ENCODE results near the gene TNPO3.
"Not testable (repeated sequence)": the region's sequence is repeated elsewhere in the genome, so short reads cannot be mapped to it uniquely, and the experiment has no call there.

TNPO3 gene

DNA sequence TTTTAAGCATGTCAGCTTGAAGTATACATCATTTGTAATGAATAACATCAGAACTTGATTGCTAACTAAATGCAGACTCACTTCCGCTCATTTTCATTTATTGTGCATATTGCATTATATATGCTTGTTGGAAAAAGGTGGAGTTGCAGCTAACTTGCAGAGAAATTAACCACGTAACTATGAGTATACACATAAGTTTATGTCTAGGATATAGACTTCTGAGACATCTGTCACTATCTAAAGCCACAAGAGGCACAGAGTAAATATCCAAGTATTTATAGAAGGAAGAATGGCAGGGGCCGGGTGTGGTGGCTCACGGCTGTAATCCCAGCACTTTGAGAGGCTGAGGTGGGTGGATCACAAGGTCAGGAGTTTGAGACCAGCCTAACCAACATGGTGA, 47.3 kb downstream of the TNPO3 start:
- no peak overlapping the region for H3K9ac ChIP-seq (ENCODE audit: low read length)
- H3K4me1 ChIP-seq (ENCODE audit: control insufficient read depth, insufficient read depth, low read length): no peaks in the 10 kb centered on the region
- no peaks in the 10 kb centered on the region for H3K27me3 ChIP-seq (ENCODE audit: control insufficient read depth, insufficient read depth, low read length)
- no peak overlapping the region for H3K4me3 ChIP-seq (ENCODE audit: low read length)
- H3K27ac ChIP-seq (ENCODE audit: low read depth, low read length): no peak overlapping the region
- H3K36me3 ChIP-seq (ENCODE audit: control insufficient read depth, insufficient read depth, low read length): peaks cover 2% of the 10 kb centered on the region

DNA sequence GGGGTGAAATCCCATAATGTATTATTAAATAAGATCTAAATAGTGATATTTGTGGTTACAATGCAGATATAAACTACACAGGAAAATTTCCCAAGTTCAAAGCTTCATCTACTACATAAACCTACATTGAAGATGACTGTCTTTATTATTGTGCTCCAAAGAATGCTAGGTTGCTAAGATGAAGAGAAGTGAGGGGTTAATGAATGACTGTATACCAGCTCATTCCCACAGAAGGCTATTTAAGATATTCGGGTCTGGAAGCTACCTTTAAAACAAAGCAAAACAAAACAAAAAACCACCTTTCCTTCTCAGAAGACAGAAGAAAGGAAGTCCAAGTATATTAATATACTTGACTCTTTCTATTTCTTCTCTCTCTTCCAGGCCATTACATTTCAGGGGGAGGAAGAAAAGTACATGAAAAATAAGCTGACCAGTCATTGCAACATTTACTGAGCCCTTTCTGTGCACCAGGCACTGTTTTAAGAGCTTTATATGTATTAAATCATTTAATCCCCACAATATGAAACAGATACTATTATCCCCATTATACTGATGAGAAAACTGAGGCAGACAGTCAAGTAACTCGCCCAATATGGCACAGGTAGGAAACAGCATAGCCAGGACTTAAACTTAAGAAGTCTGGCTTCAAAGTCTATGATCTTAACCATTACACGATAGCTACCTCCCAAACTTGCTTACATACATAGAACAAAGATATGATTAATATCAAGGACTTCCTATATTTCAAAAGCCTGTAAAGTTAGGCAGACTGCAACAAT, 48.1 kb downstream of the TNPO3 start:
- H3K4me1 ChIP-seq (ENCODE audit: control insufficient read depth, insufficient read depth, low read length): no peaks in the 10 kb centered on the region
- peaks cover 2% of the 10 kb centered on the region for H3K36me3 ChIP-seq (ENCODE audit: control insufficient read depth, insufficient read depth, low read length)
- H3K9ac ChIP-seq (ENCODE audit: low read length): no peak overlapping the region
- no peak overlapping the region for H3K4me3 ChIP-seq (ENCODE audit: low read length)
- H3K27me3 ChIP-seq (ENCODE audit: control insufficient read depth, insufficient read depth, low read length): no peaks in the 10 kb centered on the region
- H3K27ac ChIP-seq (ENCODE audit: low read depth, low read length): no peak overlapping the region

DNA sequence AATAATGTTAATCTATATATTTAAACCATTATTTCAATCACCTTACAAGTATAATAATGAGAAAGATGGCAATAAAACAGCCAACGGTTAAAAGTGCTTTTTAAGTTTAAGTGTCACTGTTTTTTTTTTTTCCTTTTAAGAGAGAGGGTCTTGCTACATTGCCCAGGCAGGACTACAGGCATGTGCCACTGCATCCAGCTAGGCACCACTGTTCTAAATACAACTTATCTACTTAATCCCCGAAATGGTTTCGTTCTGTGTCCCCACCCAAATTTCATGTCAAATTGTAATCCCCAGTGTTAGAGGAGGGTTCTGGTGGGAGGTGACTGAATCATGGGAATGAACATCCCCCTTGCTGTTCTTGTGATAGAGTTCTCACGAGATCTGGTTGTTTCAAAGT, 49.7 kb downstream of the TNPO3 start:
- no peaks in the 10 kb centered on the region for H3K27me3 ChIP-seq (ENCODE audit: control insufficient read depth, insufficient read depth, low read length)
- H3K4me3 ChIP-seq (ENCODE audit: low read length): no peak overlapping the region
- H3K27ac ChIP-seq (ENCODE audit: low read depth, low read length): no peak overlapping the region
- peaks cover 2% of the 10 kb centered on the region for H3K36me3 ChIP-seq (ENCODE audit: control insufficient read depth, insufficient read depth, low read length)
- H3K4me1 ChIP-seq (ENCODE audit: control insufficient read depth, insufficient read depth, low read length): no peaks in the 10 kb centered on the region
- H3K9ac ChIP-seq (ENCODE audit: low read length): no peak overlapping the region

GRCh38 chr7:128997181-128997580, 57.7 kb downstream of the TNPO3 start:
- peaks cover 5% of the 10 kb centered on the region for H3K36me3 ChIP-seq (ENCODE audit: control insufficient read depth, insufficient read depth, low read length)
- H3K4me1 ChIP-seq (ENCODE audit: control insufficient read depth, insufficient read depth, low read length): no peaks in the 10 kb centered on the region
- no peak overlapping the region for H3K27ac ChIP-seq (ENCODE audit: low read depth, low read length)

DNA sequence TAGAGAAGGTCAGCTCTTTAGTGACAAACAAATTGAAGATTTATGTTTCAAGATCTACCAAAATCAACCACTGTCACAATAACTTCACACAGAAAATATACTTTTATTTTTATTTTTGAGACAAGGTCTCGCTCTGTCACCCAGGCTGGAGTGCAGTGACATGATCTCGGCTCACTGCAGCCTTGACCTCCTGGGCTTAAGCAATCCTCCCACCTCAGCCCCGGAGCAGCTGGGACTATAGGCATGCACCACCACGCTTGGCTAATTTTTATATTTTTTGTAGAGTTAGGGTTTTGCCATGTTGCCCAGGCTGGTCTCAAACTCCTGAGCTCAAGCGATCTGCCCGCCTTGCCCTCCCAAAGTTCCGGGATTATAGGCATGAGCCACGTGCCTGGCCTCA, 60.4 kb downstream of the TNPO3 start:
- H3K27me3 ChIP-seq (ENCODE audit: control insufficient read depth, insufficient read depth, low read length); H3K27ac ChIP-seq (ENCODE audit: low read depth, low read length); H3K9ac ChIP-seq (ENCODE audit: low read length); H3K4me1 ChIP-seq (ENCODE audit: control insufficient read depth, insufficient read depth, low read length); H3K36me3 ChIP-seq (ENCODE audit: control insufficient read depth, insufficient read depth, low read length); H3K4me3 ChIP-seq (ENCODE audit: low read length): not testable (repeated sequence)

More at GRCh38 chr7:128997181-128997580, 57.7 kb downstream of the TNPO3 start:
- H3K9ac ChIP-seq (ENCODE audit: low read length): no peak overlapping the region
- no peak overlapping the region for H3K4me3 ChIP-seq (ENCODE audit: low read length)
- no peaks in the 10 kb centered on the region for H3K27me3 ChIP-seq (ENCODE audit: control insufficient read depth, insufficient read depth, low read length)

GRCh38 chr7:128993419-128993818, 61.5 kb downstream of the TNPO3 start:
- H3K9ac ChIP-seq (ENCODE audit: low read length): no peak overlapping the region
- H3K36me3 ChIP-seq (ENCODE audit: control insufficient read depth, insufficient read depth, low read length): peaks cover 9% of the 10 kb centered on the region

DNA sequence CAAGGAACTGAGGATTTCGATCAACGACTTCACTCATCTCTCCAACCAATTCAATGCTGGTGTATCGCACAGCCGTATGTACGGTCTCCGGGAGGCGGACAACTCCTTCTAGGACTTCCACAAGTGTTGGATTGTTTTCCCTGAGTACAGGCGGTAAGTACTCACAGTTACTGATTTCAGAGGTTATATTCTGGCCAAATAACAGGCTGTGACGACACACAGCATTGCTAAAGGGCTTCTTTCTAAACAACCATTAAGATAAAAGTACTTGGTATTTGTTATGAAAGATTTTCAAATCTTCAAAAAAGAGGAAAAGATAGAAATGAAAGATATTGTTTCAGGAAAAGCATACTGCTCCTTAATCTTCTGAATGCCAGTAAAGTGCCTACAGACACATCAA, 65.0 kb downstream of the TNPO3 start:
- H3K27me3 ChIP-seq (ENCODE audit: control insufficient read depth, insufficient read depth, low read length): no peaks in the 10 kb centered on the region
- H3K27ac ChIP-seq (ENCODE audit: low read depth, low read length): no peak overlapping the region
- no peaks in the 10 kb centered on the region for H3K4me1 ChIP-seq (ENCODE audit: control insufficient read depth, insufficient read depth, low read length)
- H3K4me3 ChIP-seq (ENCODE audit: low read length): no peak overlapping the region
- H3K9ac ChIP-seq (ENCODE audit: low read length): no peak overlapping the region
- peaks cover 19% of the 10 kb centered on the region for H3K36me3 ChIP-seq (ENCODE audit: control insufficient read depth, insufficient read depth, low read length)

More at GRCh38 chr7:128993419-128993818, 61.5 kb downstream of the TNPO3 start:
- H3K4me3 ChIP-seq (ENCODE audit: low read length): no peak overlapping the region
- no peaks in the 10 kb centered on the region for H3K27me3 ChIP-seq (ENCODE audit: control insufficient read depth, insufficient read depth, low read length)
- H3K4me1 ChIP-seq (ENCODE audit: control insufficient read depth, insufficient read depth, low read length): no peaks in the 10 kb centered on the region
- no peak overlapping the region for H3K27ac ChIP-seq (ENCODE audit: low read depth, low read length)

DNA sequence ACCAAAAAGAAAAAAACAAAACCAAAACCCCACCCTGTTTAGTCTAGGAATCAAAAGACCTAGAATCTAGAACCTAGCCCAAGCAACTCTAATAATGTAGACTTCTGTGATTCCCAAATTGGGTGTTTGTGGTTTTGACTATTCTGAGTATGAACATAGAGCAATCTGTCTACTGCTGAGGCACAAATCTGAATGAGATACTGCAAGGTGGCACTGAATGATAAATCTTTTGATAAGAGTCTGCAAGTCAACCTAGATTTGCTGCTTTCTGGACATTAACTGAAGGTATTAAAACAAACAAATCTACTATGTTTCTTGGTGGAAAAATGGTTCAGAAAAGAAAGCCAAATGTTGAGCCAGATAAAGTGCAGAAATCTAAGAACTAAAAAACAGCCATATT, 66.5 kb downstream of the TNPO3 start:
- Histone ChIP-seq H3K4me1 (ENCODE audit: control insufficient read depth, insufficient read depth, low read length) (no peaks in the 10 kb centered on the region), H3K36me3 (ENCODE audit: control insufficient read depth, insufficient read depth, low read length) (peaks cover 18% of the 10 kb centered on the region), H3K27me3 (ENCODE audit: control insufficient read depth, insufficient read depth, low read length) (no peaks in the 10 kb centered on the region), H3K4me3 (ENCODE audit: low read length) (no peak overlapping the region), H3K27ac (ENCODE audit: low read depth, low read length) (no peak overlapping the region), H3K9ac (ENCODE audit: low read length) (no peak overlapping the region)

DNA sequence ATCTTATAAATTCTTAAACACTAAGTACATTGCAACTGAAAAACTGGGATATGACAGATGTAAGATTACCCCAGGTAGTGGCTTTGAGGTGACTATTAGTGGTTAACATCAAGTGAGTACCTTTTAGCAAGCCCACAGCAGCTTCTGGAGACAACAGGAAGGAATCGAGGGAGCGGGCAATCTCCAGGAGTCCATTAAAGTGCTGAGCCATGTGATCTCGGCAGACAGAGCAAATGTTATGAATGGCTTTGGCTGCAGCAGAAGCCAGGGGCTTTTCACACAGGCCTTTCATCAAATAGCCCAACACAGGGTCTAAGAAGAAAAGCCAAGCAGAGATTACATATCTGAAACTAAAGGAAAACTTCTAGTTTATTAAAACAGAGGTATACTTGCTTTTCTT, 68.3 kb downstream of the TNPO3 start:
- Histone ChIP-seq H3K4me3 (ENCODE audit: low read length) (no peak overlapping the region), H3K27me3 (ENCODE audit: control insufficient read depth, insufficient read depth, low read length) (no peaks in the 10 kb centered on the region), H3K27ac (ENCODE audit: low read depth, low read length) (no peak overlapping the region), H3K4me1 (ENCODE audit: control insufficient read depth, insufficient read depth, low read length) (no peaks in the 10 kb centered on the region), H3K36me3 (ENCODE audit: control insufficient read depth, insufficient read depth, low read length) (peaks cover 25% of the 10 kb centered on the region), H3K9ac (ENCODE audit: low read length) (no peak overlapping the region)

GRCh38 chr7:128985660-128986059, 69.3 kb downstream of the TNPO3 start:
- no peak overlapping the region for H3K4me3 ChIP-seq (ENCODE audit: low read length)
- no peak overlapping the region for H3K9ac ChIP-seq (ENCODE audit: low read length)
- H3K4me1 ChIP-seq (ENCODE audit: control insufficient read depth, insufficient read depth, low read length): no peaks in the 10 kb centered on the region
- H3K27ac ChIP-seq (ENCODE audit: low read depth, low read length): no peak overlapping the region
- H3K36me3 ChIP-seq (ENCODE audit: control insufficient read depth, insufficient read depth, low read length): peaks cover 25% of the 10 kb centered on the region
- no peaks in the 10 kb centered on the region for H3K27me3 ChIP-seq (ENCODE audit: control insufficient read depth, insufficient read depth, low read length)

DNA sequence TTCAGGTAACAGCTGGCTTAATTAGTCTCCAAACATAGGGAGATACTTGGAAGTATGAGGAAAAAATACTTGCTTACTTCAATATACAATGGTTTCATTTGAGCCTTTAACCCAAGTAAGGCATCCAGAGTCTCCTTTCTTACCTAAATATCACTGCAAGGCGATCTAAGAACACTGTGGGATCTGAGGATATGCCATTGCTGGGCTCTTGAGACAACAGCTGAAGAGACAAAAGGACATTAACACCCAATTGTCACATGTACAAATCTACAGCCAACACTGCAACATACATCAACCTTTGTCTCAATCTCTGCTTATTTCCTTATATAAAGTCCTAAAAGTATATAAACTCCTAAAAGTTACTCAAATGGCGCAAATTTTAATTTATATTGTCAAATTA, 72.8 kb downstream of the TNPO3 start:
- Histone ChIP-seq H3K9ac (ENCODE audit: low read length) (no peak overlapping the region), H3K4me3 (ENCODE audit: low read length) (no peak overlapping the region), H3K27me3 (ENCODE audit: control insufficient read depth, insufficient read depth, low read length) (no peaks in the 10 kb centered on the region), H3K27ac (ENCODE audit: low read depth, low read length) (no peak overlapping the region), H3K4me1 (ENCODE audit: control insufficient read depth, insufficient read depth, low read length) (no peaks in the 10 kb centered on the region), H3K36me3 (ENCODE audit: control insufficient read depth, insufficient read depth, low read length) (peaks cover 31% of the 10 kb centered on the region)

- H3K9ac ChIP-seq (ENCODE audit: low read length): no peak overlapping the region
- no peaks in the 10 kb centered on the region for H3K27me3 ChIP-seq (ENCODE audit: control insufficient read depth, insufficient read depth, low read length)
- H3K36me3 ChIP-seq (ENCODE audit: control insufficient read depth, insufficient read depth, low read length): peaks cover 34% of the 10 kb centered on the region
- H3K4me1 ChIP-seq (ENCODE audit: control insufficient read depth, insufficient read depth, low read length): no peaks in the 10 kb centered on the region
- H3K4me3 ChIP-seq (ENCODE audit: low read length): no peak overlapping the region
- no peak overlapping the region for H3K27ac ChIP-seq (ENCODE audit: low read depth, low read length)
Measured at GRCh38 chr7:128974241-128974934, 80.5 kb downstream of the TNPO3 start.

DNA sequence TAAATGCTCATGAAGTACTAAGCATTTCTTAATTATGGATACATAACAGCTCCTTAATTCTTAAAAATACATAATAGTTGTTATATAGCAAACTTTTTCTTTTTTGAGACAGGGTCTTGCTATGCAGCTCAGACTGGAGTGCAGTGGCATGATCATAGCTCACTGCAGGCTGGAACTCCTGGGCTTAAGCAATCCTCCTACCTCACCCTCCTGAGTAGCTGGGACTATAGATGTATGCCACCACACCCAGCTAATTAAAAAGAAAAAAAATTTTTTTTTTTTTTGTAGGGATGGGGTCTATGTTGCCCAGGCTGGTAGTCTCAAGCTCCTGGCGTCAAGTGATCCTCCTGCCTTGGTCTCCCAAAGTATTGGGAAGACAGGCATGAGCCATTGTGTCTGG, 86.3 kb downstream of the TNPO3 start:
- Histone ChIP-seq H3K27me3 (ENCODE audit: control insufficient read depth, insufficient read depth, low read length) (no peaks in the 10 kb centered on the region), H3K9ac (ENCODE audit: low read length) (no peak overlapping the region), H3K4me1 (ENCODE audit: control insufficient read depth, insufficient read depth, low read length) (no peaks in the 10 kb centered on the region), H3K36me3 (ENCODE audit: control insufficient read depth, insufficient read depth, low read length) (peaks cover 22% of the 10 kb centered on the region), H3K27ac (ENCODE audit: low read depth, low read length) (no peak overlapping the region), H3K4me3 (ENCODE audit: low read length) (no peak overlapping the region)

Data from rectal smooth muscle tissue (tissue), 1 donor.